GM12878 (cell line): ENCODE data around the gene MIAT.

Experiments used
- CTCF ChIP-seq, 3 experiments: IDR thresholded peaks in 2 of 3; conservative IDR thresholded peaks in 1 of 3; 2 replicates each; pipeline ENCODE4 v1.5.1; 2011; ENCODE audit warnings: low read depth in 3 of 3, low read length in 3 of 3, mild to moderate bottlenecking in 3 of 3, control low read depth in 2 of 3, moderate library complexity in 2 of 3, inconsistent platforms in 1 of 3, mixed read lengths in 1 of 3; ENCODE audit not compliant: control insufficient read depth in 2 of 3, insufficient read depth in 1 of 3; ENCODE audit errors: extremely low read depth in 1 of 3
- PML ChIP-seq: IDR thresholded peaks from 2 replicates; pipeline ENCODE4 v1.6.1; 2012; ENCODE audit warnings: low read length, inconsistent platforms
- POLR2A ChIP-seq: IDR thresholded peaks from 2 replicates; pipeline ENCODE4 v1.6.1; 2011; ENCODE audit warnings: low read depth, mild to moderate bottlenecking, low read length
- POLR2AphosphoS5 ChIP-seq: IDR thresholded peaks from 2 replicates; pipeline ENCODE4 v1.6.1; 2011; ENCODE audit warnings: mild to moderate bottlenecking, low read length, inconsistent platforms
- PRDM15 ChIP-seq: fragments of 450-650 bp; formaldehyde crosslinking; IDR thresholded peaks from 2 replicates; pipeline ENCODE4 v1.4.0; 2020; ENCODE audit warnings: mild to moderate bottlenecking, moderate library complexity
- RAD21 ChIP-seq: IDR thresholded peaks from 2 replicates; pipeline ENCODE4 v1.6.1; 2011; ENCODE audit warnings: mild to moderate bottlenecking, low read depth, low read length, moderate library complexity; ENCODE audit not compliant: insufficient read depth
- RCOR1 ChIP-seq: conservative IDR thresholded peaks from 2 replicates; pipeline ENCODE4 v1.6.1; 2012; ENCODE audit warnings: low read depth, low read length, improper control_type of control experiment
- RFX5 ChIP-seq: IDR thresholded peaks from 2 replicates; pipeline ENCODE4 v1.6.1; 2011; ENCODE audit warnings: low read depth, low read length, improper control_type of control experiment
- SREBF2 ChIP-seq: IDR thresholded peaks from 2 replicates; pipeline ENCODE4 v1.6.1; 2012; ENCODE audit warnings: mild to moderate bottlenecking, low read length
- STAT3 ChIP-seq: IDR thresholded peaks from 2 replicates; pipeline ENCODE4 v1.6.1; 2011; ENCODE audit warnings: low read depth, low read length, improper control_type of control experiment
- YY1 ChIP-seq: IDR thresholded peaks from 2 replicates; pipeline ENCODE4 v1.6.1; 2011; ENCODE audit warnings: low read depth, mild to moderate bottlenecking, low read length
- ZBTB11 ChIP-seq: fragments of 450-650 bp; formaldehyde crosslinking; IDR thresholded peaks from 2 replicates; pipeline ENCODE4 v1.5.0; 2022; ENCODE audit warnings: mild to moderate bottlenecking, missing genetic modification characterization

- TF ChIP-seq POLR2AphosphoS5 (no peak), CTCF (IDR thresholded peaks at IDR 0.05 in 2 of 3, conservative IDR thresholded peaks at IDR 0.05 in 1 of 3; ENCODE audit: control insufficient read depth in 2 of 3, extremely low read depth in 1 of 3, insufficient read depth in 1 of 3, low read depth in 3 of 3, low read length in 3 of 3) (no peak), RFX5 (no peak), POLR2A (no peak), RAD21 (no peak), RCOR1 (no peak), STAT3 (no peak), PML (no peak), PRDM15 (CRISPR knock-in tag) (no peak), SREBF2 (no peak), YY1 (no peak), ZBTB11 (CRISPR knock-in tag) (no peak)
Measured at GRCh38 chr22:26725012-26725676, 67.8 kb downstream of the MIAT start.
